ENCODE measurements around the gene PLEKHO2. TPM values are rescaled to one million over a fixed set of nuclear protein-coding genes. Genes with fewer than 3 reads are reported as not detected.

PLEKHO2 gene
- total and polyA plus RNA-seq, 2 experiments from 2014 or later: 9.0 to 29.4 TPM

DNA sequence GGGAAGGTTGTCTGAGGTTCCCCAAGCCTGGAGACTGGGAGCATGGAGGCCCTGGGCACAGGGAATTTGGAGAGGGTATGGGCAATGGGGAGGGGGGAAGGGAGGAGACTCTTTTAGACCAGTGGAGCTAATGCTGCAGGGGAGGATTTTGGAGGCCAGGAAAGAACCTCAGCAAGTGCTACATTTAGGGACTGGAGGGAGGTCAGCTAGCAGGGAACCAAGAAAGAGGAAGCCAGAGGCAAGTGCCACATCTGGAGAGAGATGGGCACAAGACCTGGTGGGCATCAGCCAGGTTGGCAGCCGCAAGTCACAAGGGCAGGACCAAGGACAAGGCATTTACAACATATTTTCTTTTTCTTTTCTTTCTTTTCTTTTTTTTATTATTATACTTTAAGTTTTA, 20.7 kb downstream of the PLEKHO2 start (continued):
- TF ChIP-seq ZNF462 (CRISPR knock-in tag; IDR thresholded peaks at IDR 0.05) (no peak), EZH2 (IDR thresholded peaks at IDR 0.05; ENCODE audit: low read depth, unreplicated experiment) (no peak), EZH2phosphoT487 (IDR thresholded peaks at IDR 0.05; ENCODE audit: unreplicated experiment) (no peak), REST (IDR thresholded peaks at IDR 0.05; ENCODE audit: unreplicated experiment) (no peak), CREB1 (CRISPR knock-in tag; IDR thresholded peaks at IDR 0.05; ENCODE audit: low read depth) (no peak), CTCF (conservative IDR thresholded peaks at IDR 0.05; ENCODE audit: low read depth in 2 of 2) (no peak)
